A549 (cell line): ENCODE data around the gene ADIG. TPM values are rescaled to one million over a fixed set of nuclear protein-coding genes. Genes with fewer than 3 reads are reported as not detected.

Source experiments
- ATAC-seq, 2 experiments: fragments of 200-7000 bp in 1 of 2; fragments of >200 bp in 1 of 2; cut with Nextera tagmentation in 1 of 2; cut with Tn5 transposase in 1 of 2; 3 replicates each; pipeline versions ENCODE4 v1.8.0 to v1.9.1; 2018 to 2020; ENCODE audit warnings: mild to moderate bottlenecking in 1 of 2, moderate library complexity in 1 of 2
- CTCF ChIA-PET: fragments of 300-600 bp; sonication (Branson Sonifier 250); formaldehyde crosslinking; extraction: SDS; loops from one replicate; lab custom pipeline; 2021; ENCODE audit warnings: antibody characterized with exemption, inconsistent platforms; lab: Yijun Ruan, JAX
- POLR2A ChIA-PET: fragments of 350-600 bp; formaldehyde crosslinking; extraction: SDS; loops from one replicate; lab custom pipeline; 2021; ENCODE audit warnings: antibody characterized with exemption, inconsistent platforms; lab: Yijun Ruan, JAX
- DNase-seq, 2 experiments: peaks; one replicate each; pipeline versions ENCODE4 v3.0.0 to v3.0.0-alpha.2; 2011 to 2016; ENCODE audit warnings: low read depth in 1 of 2, low spot score in 1 of 2
- FAIRE-seq: peaks from 2 replicates; lab custom pipeline; 2011; peaks lifted over from hg19 to GRCh38; lab: Jason Lieb, UNC
- H3K27ac ChIP-seq, 2 experiments: fragments of >200 bp; sonication (Bioruptor Twin); formaldehyde crosslinking; 3 replicates each; pipeline ENCODE4 v1.5.1; 2016 to 2017
- H3K4me1 ChIP-seq: fragments of >200 bp; sonication (Bioruptor Twin); formaldehyde crosslinking; 3 replicates; pipeline ENCODE4 v1.6.1; 2016
- H3K4me2 ChIP-seq: fragments of >200 bp; sonication (Bioruptor Twin); formaldehyde crosslinking; 3 replicates; pipeline ENCODE4 v1.6.1; 2016
- H3K4me3 ChIP-seq: fragments of >200 bp; sonication (Bioruptor Twin); formaldehyde crosslinking; 3 replicates; pipeline ENCODE4 v1.5.1; 2016
- H3K9me3 ChIP-seq: fragments of >200 bp; sonication (Bioruptor Twin); formaldehyde crosslinking; 3 replicates; pipeline ENCODE4 v1.6.1; 2016
- BHLHE40 ChIP-seq: IDR thresholded peaks from 2 replicates; pipeline ENCODE4 v1.6.1; 2012; ENCODE audit warnings: low read depth, low read length, inconsistent platforms
- CHD2 ChIP-seq: fragments of 150-350 bp; IDR thresholded peaks from 2 replicates; pipeline ENCODE4 v1.6.1; 2014; ENCODE audit warnings: low read length; ENCODE audit not compliant: partially characterized antibody
- EHF ChIP-seq: fragments of 250-450 bp; sonication (Bioruptor Pico); IDR thresholded peaks from 2 replicates; pipeline ENCODE4 v1.5.0; 2020; ENCODE audit warnings: mild to moderate bottlenecking
- FOSB ChIP-seq: fragments of 250-450 bp; sonication (Bioruptor Pico); IDR thresholded peaks from 2 replicates; pipeline ENCODE4 v1.5.0; 2020; ENCODE audit warnings: mild to moderate bottlenecking, moderate library complexity
- FOSL2 ChIP-seq, 2 experiments: fragments of 450-650 bp in 1 of 2; fragments of >200 bp in 1 of 2; sonication (Bioruptor Twin) in 1 of 2; formaldehyde crosslinking; IDR thresholded peaks; 2 replicates each; pipeline versions ENCODE4 v1.5.0 to v1.6.1; 2016 to 2020; ENCODE audit warnings: mild to moderate bottlenecking in 1 of 2, moderate library complexity in 1 of 2
- HES2 ChIP-seq: fragments of >200 bp; sonication (Bioruptor Twin); formaldehyde crosslinking; IDR thresholded peaks from 2 replicates; pipeline ENCODE4 v1.6.1; 2016
- HEYL ChIP-seq: fragments of 250-450 bp; sonication (Bioruptor Pico); IDR thresholded peaks from 2 replicates; pipeline ENCODE4 v1.8.0; 2021; ENCODE audit warnings: mild to moderate bottlenecking, moderate library complexity
- HOXB13 ChIP-seq: fragments of 250-450 bp; sonication (Bioruptor Pico); IDR thresholded peaks from 2 replicates; pipeline ENCODE4 v1.5.0; 2020; ENCODE audit warnings: low read depth, mild to moderate bottlenecking, moderate library complexity
- JUN ChIP-seq, 2 experiments: fragments of >200 bp; sonication (Bioruptor Twin); formaldehyde crosslinking; IDR thresholded peaks; 2 replicates in 1 of 2; 3 replicates in 1 of 2; pipeline ENCODE4 v1.6.1; 2016 to 2017
- KDM1A ChIP-seq: fragments of 200-600 bp; sonication (generic); IDR thresholded peaks from 2 replicates; pipeline ENCODE4 v1.6.1; 2016; ENCODE audit warnings: low read depth, mild to moderate bottlenecking
- MAFK ChIP-seq: fragments of 450-650 bp; IDR thresholded peaks from 2 replicates; pipeline ENCODE4 v1.6.1; 2014; ENCODE audit not compliant: partially characterized antibody
- MAZ ChIP-seq: fragments of 150-350 bp; IDR thresholded peaks from 2 replicates; pipeline ENCODE4 v1.6.1; 2014; ENCODE audit warnings: antibody characterized with exemption, low read depth, low read length, borderline replicate concordance
- MYC ChIP-seq: IDR thresholded peaks from 2 replicates; pipeline ENCODE4 v1.6.1; 2012; ENCODE audit warnings: mild to moderate bottlenecking, inconsistent platforms, low read length, improper control_type of control experiment, borderline replicate concordance
- NFE2L2 ChIP-seq: fragments of 150-350 bp; conservative IDR thresholded peaks from 2 replicates; pipeline ENCODE4 v1.6.1; 2014; ENCODE audit warnings: low read length
- NPAS2 ChIP-seq: fragments of 250-450 bp; sonication (Bioruptor Pico); IDR thresholded peaks from 2 replicates; pipeline ENCODE4 v1.8.0; 2022; ENCODE audit warnings: mild to moderate bottlenecking, moderate library complexity, borderline replicate concordance
- PHF8 ChIP-seq: fragments of 200-600 bp; sonication (generic); IDR thresholded peaks from 2 replicates; pipeline ENCODE4 v1.6.1; 2016; ENCODE audit warnings: low read depth, mild to moderate bottlenecking, antibody characterized with exemption, moderate library complexity, borderline replicate concordance
- POLR2AphosphoS2 ChIP-seq: conservative IDR thresholded peaks from 2 replicates; pipeline ENCODE4 v1.6.1; 2012; ENCODE audit warnings: low read length, improper control_type of control experiment, inconsistent platforms
- RCOR1 ChIP-seq: fragments of 150-350 bp; IDR thresholded peaks from 2 replicates; pipeline ENCODE4 v1.6.1; 2014; ENCODE audit warnings: antibody characterized with exemption, low read length, low read depth
- SMC3 ChIP-seq: fragments of >200 bp; sonication (Bioruptor Twin); formaldehyde crosslinking; IDR thresholded peaks from 3 replicates; pipeline ENCODE4 v1.6.1; 2018; ENCODE audit warnings: inconsistent platforms
- TFCP2L1 ChIP-seq: fragments of 250-450 bp; sonication (Bioruptor Pico); IDR thresholded peaks from 2 replicates; pipeline ENCODE4 v1.5.0; 2021; ENCODE audit warnings: mild to moderate bottlenecking
- TP53 ChIP-seq: fragments of 250-450 bp; sonication (Bioruptor Pico); IDR thresholded peaks from 2 replicates; pipeline ENCODE4 v1.5.0; 2021; ENCODE audit warnings: mild to moderate bottlenecking, moderate library complexity
- USF2 ChIP-seq: fragments of 450-650 bp; IDR thresholded peaks from 2 replicates; pipeline ENCODE4 v1.6.1; 2014; ENCODE audit warnings: antibody characterized with exemption
- ZC3H11A ChIP-seq: fragments of 450-650 bp; IDR thresholded peaks from 2 replicates; pipeline ENCODE4 v1.6.1; 2014; ENCODE audit warnings: antibody characterized with exemption, mild to moderate bottlenecking
- ZSCAN20 ChIP-seq: fragments of 250-450 bp; sonication (Bioruptor Pico); IDR thresholded peaks from 2 replicates; pipeline ENCODE4 v1.8.0; 2022; ENCODE audit warnings: mild to moderate bottlenecking, moderate library complexity
- WGBS: methylation state at CpG from one replicate; pipeline ENCODE4 v1.1.6; 2017; ENCODE audit errors: missing lambda C conversion rate; 5-methylcytosine and 5-hydroxymethylcytosine counted together
- polyA plus RNA-seq, 4 experiments: library from polyadenylated mRNA; depleted of rRNA in 3 of 4; stranded (reverse); fragments of >200 nt; fragmentation: RNase III in 1 of 4; extraction: RNeasy Plus Mini Kit Qiagen cat#74134 plus additional on column Dnase treatment in 1 of 4; gene quantifications; 2 replicates in 3 of 4; 3 replicates in 1 of 4; pipeline ENCODE4 v1.2.3, GENCODE V29; 2011 to 2017

Gene ADIG
- polyA plus RNA-seq, 2 of the 4 experiments (the other 2 are of a cell fraction) = not detected

GRCh38 chr20:38581830-38582358 is 897 bp downstream of the ADIG start:
- FAIRE-seq (no peak), ATAC-seq (no peak; a peak in 1 of 6 replicates), DNase-seq (no peak)
- H3K4me3 ChIP-seq = no peak overlapping the region
- no peaks in the 10 kb centered on the region for H3K9me3 ChIP-seq
- no peak overlapping the region for H3K27ac ChIP-seq
- TF ChIP-seq SMC3 (no peak), BHLHE40 (no peak), FOSB (CRISPR knock-in tag) (no peak), JUN (IDR thresholded peaks at IDR 0.05) (no peak), HES2 (no peak), TP53 (no peak), KDM1A (no peak), NPAS2 (CRISPR knock-in tag) (no peak), FOSL2 (IDR thresholded peaks at IDR 0.05) (no peak), FOSL2 (CRISPR knock-in tag; IDR thresholded peaks at IDR 0.05) (no peak), CHD2 (no peak)
- CTCF ChIA-PET = interaction anchor here (0.7 kb wide), 1 partner anchor 9 kb away, joined by 4 read pairs; no protein-coding TSS in a partner anchor
- 50% methylated on average over 4 of the region's 4 CpGs for WGBS
- no peak overlapping the region for H3K4me2 ChIP-seq
- no peaks in the 10 kb centered on the region for H3K4me1 ChIP-seq
- POLR2A ChIA-PET = no interaction called here

DNA sequence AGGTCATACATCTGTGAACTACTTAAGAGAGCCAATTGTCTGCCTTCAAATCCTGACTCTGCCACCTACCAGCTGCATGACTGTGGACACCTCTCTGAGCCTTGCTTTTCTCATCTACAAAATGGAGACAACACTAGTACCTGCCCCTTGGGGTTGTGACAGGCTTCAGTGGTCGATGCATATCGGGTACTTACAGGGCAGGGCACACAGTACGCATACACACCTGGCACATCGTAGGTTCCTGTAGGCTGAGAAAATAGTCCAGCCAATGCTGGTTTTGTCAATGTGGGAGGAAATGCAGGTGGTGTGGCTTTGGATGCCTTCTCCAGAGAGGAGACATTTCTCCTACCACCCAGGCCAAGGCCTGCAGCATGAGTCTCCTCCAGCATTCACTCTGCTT is 2.3 kb downstream of the ADIG start:
- WGBS = 57% methylated on average over 4 of the region's 4 CpGs
- no peak overlapping the region for H3K27ac ChIP-seq
- FAIRE-seq (no peak), DNase-seq (no peak), ATAC-seq (no peak)
- ChIA-PET CTCF (no interaction called here), POLR2A (no interaction called here)
- no peaks in the 10 kb centered on the region for H3K9me3 ChIP-seq
- H3K4me3 ChIP-seq = no peak overlapping the region
- H3K4me1 ChIP-seq = no peaks in the 10 kb centered on the region
- no peak overlapping the region for H3K4me2 ChIP-seq
- TF ChIP-seq MAFK = no peak
- no peak for TF ChIP-seq TP53

GRCh38 chr20:38584099-38584763 is 3.2 kb downstream of the ADIG start:
- no peak for ATAC-seq

More at GRCh38 chr20:38584099-38584763, 3.2 kb downstream of the ADIG start:
- POLR2A ChIA-PET = interaction anchor here (1.1 kb wide), 1 partner anchor 111 kb away, joined by 3 read pairs; the partner anchor contains the start of gene RALGAPB
- CTCF ChIA-PET = no interaction called here
- 58% methylated on average over 7 of the region's 7 CpGs for WGBS
- DNase-seq = no peak
- Histone ChIP-seq H3K4me1 (no peaks in the 10 kb centered on the region), H3K9me3 (no peaks in the 10 kb centered on the region), H3K4me3 (no peak overlapping the region), H3K4me2 (no peak overlapping the region), H3K27ac (no peak overlapping the region)
- TF ChIP-seq ZSCAN20 (CRISPR knock-in tag) (no peak), EHF (no peak), BHLHE40 (no peak), MYC (no peak), SMC3 (no peak), USF2 (no peak), NPAS2 (CRISPR knock-in tag) (no peak), PHF8 (no peak), TFCP2L1 (CRISPR knock-in tag) (no peak), HEYL (CRISPR knock-in tag) (no peak), HOXB13 (CRISPR knock-in tag) (no peak), TP53 (no peak), MAFK (no peak), ZC3H11A (no peak), MAZ (no peak), HES2 (no peak), RCOR1 (no peak), POLR2AphosphoS2 (no peak), NFE2L2 (no peak), JUN (IDR thresholded peaks at IDR 0.05) (no peak)
- FAIRE-seq = no peak
